H1 (cell line): ENCODE measurements around the gene RICTOR. TPM values are rescaled to one million over a fixed set of nuclear protein-coding genes. Genes with fewer than 3 reads are reported as not detected.

Experiments
- CEBPB ChIP-seq: IDR thresholded peaks from 2 replicates; pipeline ENCODE4 v1.6.1; 2012; ENCODE audit warnings: low read depth, low read length
- HDAC2 ChIP-seq, 2 experiments: fragments of 300-600 bp in 1 of 2; sonication (generic) in 1 of 2; IDR thresholded peaks; 2 replicates each; pipeline ENCODE4 v1.6.1; 2011 to 2012; ENCODE audit warnings: low read depth in 2 of 2, low read length in 2 of 2, mild to moderate bottlenecking in 2 of 2, moderate library complexity in 2 of 2, borderline replicate concordance in 1 of 2, inconsistent platforms in 1 of 2
- POLR2AphosphoS5 ChIP-seq: IDR thresholded peaks from 2 replicates; pipeline ENCODE4 v1.6.1; 2011; ENCODE audit warnings: low read depth, low read length
- SAP30 ChIP-seq: fragments of 300-600 bp; sonication (generic); IDR thresholded peaks from 2 replicates; pipeline ENCODE4 v1.7.1; 2012; ENCODE audit warnings: low read length, moderate library complexity, mild to moderate bottlenecking, inconsistent platforms; ENCODE audit not compliant: insufficient read depth, insufficient replicate concordance
- TEAD4 ChIP-seq: IDR thresholded peaks from 2 replicates; pipeline ENCODE4 v1.6.1; 2012; ENCODE audit warnings: low read depth, low read length, inconsistent platforms, mixed read lengths
- polyA plus RNA-seq, 7 experiments: library from polyadenylated mRNA; depleted of rRNA in 3 of 7; stranded (reverse) in 5 of 7; unstranded in 2 of 7; fragments of >200 nt in 5 of 7; fragments of 200-250 nt in 2 of 7; gene quantifications; 1 replicate in 5 of 7; 2 replicates in 1 of 7; 4 replicates in 1 of 7; pipeline versions ENCODE4 v1.2.1 to v1.2.3, GENCODE V29; 2011 to 2013; ENCODE audit warnings: missing spikeins in 2 of 7, mixed read lengths in 2 of 7
- total RNA-seq: library from RNA; stranded (reverse); fragmentation: NEBNext Ultra II Directional; extraction: Animal tissue kit (Norgen Biotek cat#: 25700); gene quantifications from 2 replicates; pipeline ENCODE4 v1.2.1, GENCODE V29; 2021

The RICTOR gene
- total and polyA plus RNA-seq, 2 of the 8 experiments (the other 6 are each of a cell fraction or from before 2014, with no cell fraction given) = 4.3 to 26.6 TPM

DNA sequence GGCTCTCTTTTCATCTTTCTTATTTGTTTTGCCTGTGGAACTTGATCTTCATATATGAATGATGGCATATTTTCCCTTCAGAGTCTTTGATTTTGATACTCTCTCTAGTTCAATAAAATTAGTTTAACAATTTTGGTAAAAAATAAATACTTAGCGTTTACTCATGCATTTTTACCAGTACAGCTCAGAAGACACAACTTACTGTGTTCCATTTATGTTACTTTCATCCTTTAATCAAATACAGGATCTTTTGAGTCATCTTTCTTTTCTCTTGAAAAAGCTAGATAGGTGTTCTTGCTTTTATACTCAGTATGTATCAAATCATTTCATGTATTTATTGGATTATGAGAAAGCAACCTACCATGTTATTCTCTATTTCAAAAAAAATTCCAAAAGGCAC lies 47.1 kb upstream of the RICTOR start (continued):
- TF ChIP-seq SAP30 (no peak), TEAD4 (no peak), POLR2AphosphoS5 (no peak), HDAC2 (IDR thresholded peaks at IDR 0.05; ENCODE audit: borderline replicate concordance in 1 of 2, low read depth in 2 of 2, low read length in 2 of 2) (no peak), CEBPB (no peak)
